OCI-LY7 (cell line): Measurements from ENCODE around the gene KCNQ1OT1.

ENCODE experiments used
- CTCF ChIP-seq: fragments of 200-600 bp; sonication (generic); conservative IDR thresholded peaks from 2 replicates; pipeline ENCODE4 v1.5.1; 2014; ENCODE audit warnings: mild to moderate bottlenecking, antibody characterized with exemption, low read length, moderate library complexity, mixed read lengths
- EZH2phosphoT487 ChIP-seq: fragments of 200-600 bp; sonication (generic); IDR thresholded peaks from 2 replicates; pipeline ENCODE4 v1.6.1; 2018; ENCODE audit warnings: low read depth, borderline replicate concordance, mild to moderate bottlenecking, mixed run types, antibody characterized with exemption, low read length, moderate library complexity, mixed read lengths

- no peak for TF ChIP-seq EZH2phosphoT487
- no peak for TF ChIP-seq CTCF
These were observed 30.9 kb downstream of the KCNQ1OT1 start for GRCh38 chr11:2668876-2669275.
